K562 (cell line): ENCODE results near the gene LRRC8C. TPM values are rescaled to one million over a fixed set of nuclear protein-coding genes. Genes with fewer than 3 reads are reported as not detected.

Experiments used
- ATAC-seq: fragments of 200-7000 bp; cut with Tn5 transposase; 3 replicates; pipeline ENCODE4 v1.9.1; 2020; ENCODE audit warnings: moderate library complexity
- BruUV-seq: library from RNA; stranded (reverse); fragments of 400-500 nt; replicated peaks from 2 replicates; lab custom pipeline; 2021; lab: Mats Ljungman, UMichigan
- CTCF ChIA-PET: fragments of 300-600 bp; formaldehyde crosslinking; extraction: SDS; loops from one replicate; lab custom pipeline; 2021; ENCODE audit warnings: low intra/inter-chr PET ratio; lab: Yijun Ruan, JAX
- POLR2A ChIA-PET: fragments of 300-600, 350-650 bp; sonication (Branson Sonifier 250); formaldehyde crosslinking; extraction: SDS; loops from one replicate; lab custom pipeline; 2021; ENCODE audit warnings: antibody characterized with exemption, inconsistent platforms; lab: Yijun Ruan, JAX
- DNase-seq, 4 experiments: peaks; one replicate each; pipeline versions ENCODE4 v3.0.0 to v3.0.0-alpha.2; 2011 to 2018; ENCODE audit warnings: low spot score in 3 of 4, mixed read lengths in 3 of 4; ENCODE audit errors: extremely low read depth in 1 of 4
- FAIRE-seq: peaks from 2 replicates; lab custom pipeline; 2011; peaks lifted over from hg19 to GRCh38; lab: Jason Lieb, UNC
- H2AFZ ChIP-seq: 2 replicates; pipeline ENCODE4 v1.6.0; 2011; ENCODE audit warnings: low read depth, low read length, control low read depth, inconsistent platforms
- H3K27ac ChIP-seq: fragments of 200-600 bp; 3 replicates; pipeline ENCODE4 v1.8.0; 2011; ENCODE audit warnings: low read depth, mild to moderate bottlenecking, control low read depth, inconsistent platforms, low read length, moderate library complexity, mixed read lengths; ENCODE audit errors: extremely low read depth
- H3K27me3 ChIP-seq, 2 experiments: fragments of 300-600 bp in 1 of 2; 2 replicates in 1 of 2; 3 replicates in 1 of 2; pipeline versions ENCODE4 v1.6.0 to v1.8.0; 2011; ENCODE audit warnings: inconsistent platforms in 2 of 2, low read length in 2 of 2, mild to moderate bottlenecking in 1 of 2, mixed read lengths in 1 of 2, moderate library complexity in 1 of 2; ENCODE audit not compliant: control insufficient read depth in 2 of 2, insufficient read depth in 2 of 2
- H3K36me3 ChIP-seq: fragments of 300-600 bp; 3 replicates; pipeline ENCODE4 v1.8.0; 2011; ENCODE audit warnings: mild to moderate bottlenecking, low read length, inconsistent platforms; ENCODE audit not compliant: control insufficient read depth, insufficient read depth
- H3K4me1 ChIP-seq, 2 experiments: fragments of 200-600 bp in 1 of 2; replicated peaks in 1 of 2; 2 replicates in 1 of 2; 3 replicates in 1 of 2; pipeline versions ENCODE4 v1.5.1 to v1.8.0; 2011; ENCODE audit warnings: inconsistent platforms in 2 of 2, low read length in 2 of 2, mild to moderate bottlenecking in 1 of 2, mixed read lengths in 1 of 2, moderate library complexity in 1 of 2; ENCODE audit not compliant: control insufficient read depth in 2 of 2, insufficient read depth in 2 of 2
- H3K4me2 ChIP-seq: 2 replicates; pipeline ENCODE4 v1.6.1; 2011; ENCODE audit warnings: low read length, control low read depth, inconsistent platforms, mixed read lengths; ENCODE audit not compliant: insufficient read depth
- H3K4me3 ChIP-seq: fragments of 200-600 bp; sonication (generic), shearing (Covaris generic); 2 replicates; pipeline ENCODE4 v1.5.1; 2016; ENCODE audit warnings: control low read depth, inconsistent platforms
- H3K79me2 ChIP-seq: fragments of 200-600 bp; 3 replicates; pipeline ENCODE4 v1.8.0; 2011; ENCODE audit warnings: low read length, inconsistent platforms; ENCODE audit not compliant: control insufficient read depth, insufficient read depth
- H3K9ac ChIP-seq, 2 experiments: 2 replicates each; pipeline versions ENCODE4 v1.6.0 to v1.6.1; 2011; ENCODE audit warnings: low read depth in 2 of 2, low read length in 2 of 2, control low read depth in 1 of 2, inconsistent platforms in 1 of 2, mild to moderate bottlenecking in 1 of 2, mixed read lengths in 1 of 2; ENCODE audit not compliant: insufficient read depth in 1 of 2
- H3K9me1 ChIP-seq: one replicate; pipeline ENCODE4 v1.6.0; 2011; ENCODE audit warnings: inconsistent platforms, mild to moderate bottlenecking, low read length, moderate library complexity; ENCODE audit not compliant: control insufficient read depth, insufficient read depth
- H3K9me3 ChIP-seq: replicated peaks from 2 replicates; pipeline ENCODE4 v1.5.1; 2011; ENCODE audit warnings: low read depth, low read length, inconsistent platforms; ENCODE audit not compliant: control insufficient read depth, insufficient read depth
- H4K20me1 ChIP-seq: replicated peaks from 2 replicates; pipeline ENCODE4 v1.6.1; 2011; ENCODE audit warnings: low read length, inconsistent platforms, mixed read lengths; ENCODE audit not compliant: control insufficient read depth, insufficient read depth
- CHD1 ChIP-seq: fragments of 200-600 bp; sonication (generic); IDR thresholded peaks from one replicate; pipeline ENCODE4 v1.6.1; 2012; ENCODE audit warnings: mild to moderate bottlenecking, moderate library complexity, low read length, inconsistent platforms
- EZH2 ChIP-seq: IDR thresholded peaks from 2 replicates; pipeline ENCODE4 v1.6.1; 2012; ENCODE audit warnings: low read depth, mild to moderate bottlenecking, inconsistent platforms, low read length, borderline replicate concordance
- POLR3A ChIP-seq: IDR thresholded peaks from 2 replicates; pipeline ENCODE4 v1.6.1; 2011; ENCODE audit warnings: borderline replicate concordance, mild to moderate bottlenecking, moderate library complexity; ENCODE audit not compliant: insufficient read length, insufficient read depth; ENCODE audit errors: extremely low read depth
- RUNX1 ChIP-seq: sonication (generic); IDR thresholded peaks from 2 replicates; pipeline ENCODE4 v1.6.1; 2016; ENCODE audit warnings: antibody characterized with exemption, low read depth
- STAT6 ChIP-seq: sonication (generic); formaldehyde crosslinking; IDR thresholded peaks from 2 replicates; pipeline ENCODE4 v1.8.1; 2023; ENCODE audit warnings: mild to moderate bottlenecking, missing genetic modification reagents
- TBP ChIP-seq: optimal IDR thresholded peaks from 2 replicates; pipeline ENCODE3; 2011; ENCODE audit warnings: low read depth, low read length, improper control_type of control experiment
- ZBED1 ChIP-seq: IDR thresholded peaks from 2 replicates; pipeline ENCODE4 v1.6.1; 2014
- ZNF77 ChIP-seq: fragments of 250-450 bp; sonication (Bioruptor Pico); IDR thresholded peaks from 2 replicates; pipeline ENCODE4 v1.5.0; 2020
- WGBS: fragments of 100-300 bp; shearing (Covaris generic); methylation state at CpG from one replicate; pipeline ENCODE4 v1.1.6; 2016; ENCODE audit warnings: low coverage, mixed read lengths; ENCODE audit not compliant: insufficient coverage; ENCODE audit errors: missing lambda C conversion rate; 5-methylcytosine and 5-hydroxymethylcytosine counted together
- in situ Hi-C: fragments of 300-500 bp; cut with MboI; formaldehyde crosslinking; loops from 4 replicates; pipeline ENCODE4 v1.15.0; 2018; ENCODE audit warnings: inconsistent platforms, mixed read lengths
- intact Hi-C: fragments of 100-400 bp; cut with micrococcal nuclease; formaldehyde crosslinking; loops from 2 replicates; pipeline ENCODE4 v1.14.2; 2022
- polyA plus RNA-seq, 8 experiments: library from polyadenylated mRNA; depleted of rRNA in 4 of 8; stranded (reverse) in 5 of 8; unstranded in 3 of 8; fragments of >200 nt; fragmentation: Nextera tagmentation in 2 of 8; fragmentation: Illumina TruSeq in 1 of 8; extraction: Ambion mirVana in 2 of 8; extraction: Trizol in 1 of 8; gene quantifications; 2 replicates each; pipeline versions ENCODE4 v1.2.1 to v1.2.3, GENCODE V29; 2011 to 2014; ENCODE audit warnings: inconsistent platforms in 1 of 8, missing spikeins in 1 of 8
- total RNA-seq, 7 experiments: library from RNA; depleted of rRNA in 6 of 7; stranded (reverse); fragments of >200 nt in 6 of 7; fragmentation: Illumina TruSeq in 2 of 7; extraction: Trizol in 2 of 7; gene quantifications; 2 replicates each; pipeline versions ENCODE4 v1.2.1 to v1.2.3, GENCODE V29; 2011 to 2021; ENCODE audit warnings: low replicate concordance in 1 of 7

Gene LRRC8C
- total and polyA plus RNA-seq, 9 of the 15 experiments (the other 6 are each of a cell fraction or from before 2014, with no cell fraction given), result 1.00 to 12.5 (median 4.5) TPM

DNA sequence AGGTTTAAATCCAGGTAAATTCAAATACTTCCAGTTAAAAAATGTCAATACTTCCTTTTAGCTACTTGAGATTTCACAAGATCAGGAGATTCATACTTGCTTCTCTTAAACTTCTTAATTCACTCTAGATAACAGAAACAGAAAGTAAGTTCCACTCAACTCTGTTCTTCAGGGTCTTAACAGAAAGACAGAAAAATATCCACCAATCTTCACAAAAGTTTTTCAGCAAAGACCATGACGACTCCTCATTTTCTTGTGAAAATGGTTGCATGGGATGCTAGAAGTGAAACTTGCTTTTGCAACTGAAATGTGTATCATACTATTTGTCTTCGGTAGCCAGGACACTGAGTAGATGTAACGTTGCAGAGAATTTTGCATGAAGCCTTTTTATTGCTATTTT is 12.3 kb upstream of the LRRC8C start:
- H3K36me3 ChIP-seq, result no peaks in the 10 kb centered on the region
- 79% methylated on average over 3 of the region's 3 CpGs for WGBS
- no TSS peak for BruUV-seq
- H3K79me2 ChIP-seq, result no peaks in the 10 kb centered on the region
- H3K4me3 ChIP-seq, result no peak overlapping the region
- H2AFZ ChIP-seq, result no peak overlapping the region
- no peak overlapping the region for H3K9ac ChIP-seq
- H3K4me1 ChIP-seq, result 0 out of 5 replicates have a peak, but pooled peaks cover 0 to 3% of the 10 kb centered on the region in 2 experiments
- TF ChIP-seq CHD1 (no peak), POLR3A (no peak), ZNF77 (CRISPR knock-in tag) (no peak), TBP (no peak), ZBED1 (no peak), RUNX1 (no peak), STAT6 (CRISPR knock-in tag) (no peak), EZH2 (no peak)
- ChIA-PET CTCF (no interaction called here), POLR2A (interaction anchor here (0.9 kb wide), 1 partner anchor 10 kb away, joined by 3 read pairs; no protein-coding TSS in a partner anchor)
- H3K9me1 ChIP-seq, result no peaks in the 10 kb centered on the region
- no peak overlapping the region for H3K4me2 ChIP-seq
- intact Hi-C loops, result no loop called here
- no peaks in the 10 kb centered on the region for H3K27me3 ChIP-seq
- H4K20me1 ChIP-seq, result no peaks in the 10 kb centered on the region
- no peak for ATAC-seq
- no peak for DNase-seq
- no peak overlapping the region for H3K27ac ChIP-seq
- in situ Hi-C loops, result no loop called here
- FAIRE-seq, result no peak
- H3K9me3 ChIP-seq, result no peaks in the 10 kb centered on the region
